ENCODE measurements around the gene SPN.
"Not testable (repeated sequence)": the region's sequence is repeated elsewhere in the genome, so short reads cannot be mapped to it uniquely, and the experiment has no call there.

DNA sequence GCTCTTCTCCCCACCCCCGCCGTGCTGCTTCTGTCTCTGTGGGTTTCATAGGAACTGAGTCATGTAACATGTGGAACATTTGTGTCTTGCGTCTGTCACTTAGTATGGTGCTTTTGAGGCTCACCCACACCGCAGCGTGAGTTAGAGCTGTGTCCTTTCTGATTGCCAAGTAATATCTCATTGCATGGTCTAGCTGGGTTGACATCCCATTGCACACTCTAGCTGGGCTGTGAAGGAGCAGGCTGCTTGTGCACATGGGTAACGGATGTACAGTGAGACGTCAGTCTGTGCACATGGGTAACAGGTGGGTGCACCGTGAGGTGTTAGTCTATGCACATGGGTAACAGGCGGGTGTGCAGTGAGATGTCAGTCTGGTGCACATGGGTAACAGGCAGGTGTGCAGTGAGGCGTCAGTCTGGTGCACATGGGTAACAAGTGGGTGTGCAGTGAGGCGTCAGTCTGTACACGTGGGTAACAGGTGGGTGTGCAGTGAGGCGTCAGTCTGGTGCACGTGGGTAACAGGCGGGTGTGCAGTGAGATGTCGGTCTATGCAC is 36.2 kb upstream of the SPN start:
- TF ChIP-seq, protein P1, sequence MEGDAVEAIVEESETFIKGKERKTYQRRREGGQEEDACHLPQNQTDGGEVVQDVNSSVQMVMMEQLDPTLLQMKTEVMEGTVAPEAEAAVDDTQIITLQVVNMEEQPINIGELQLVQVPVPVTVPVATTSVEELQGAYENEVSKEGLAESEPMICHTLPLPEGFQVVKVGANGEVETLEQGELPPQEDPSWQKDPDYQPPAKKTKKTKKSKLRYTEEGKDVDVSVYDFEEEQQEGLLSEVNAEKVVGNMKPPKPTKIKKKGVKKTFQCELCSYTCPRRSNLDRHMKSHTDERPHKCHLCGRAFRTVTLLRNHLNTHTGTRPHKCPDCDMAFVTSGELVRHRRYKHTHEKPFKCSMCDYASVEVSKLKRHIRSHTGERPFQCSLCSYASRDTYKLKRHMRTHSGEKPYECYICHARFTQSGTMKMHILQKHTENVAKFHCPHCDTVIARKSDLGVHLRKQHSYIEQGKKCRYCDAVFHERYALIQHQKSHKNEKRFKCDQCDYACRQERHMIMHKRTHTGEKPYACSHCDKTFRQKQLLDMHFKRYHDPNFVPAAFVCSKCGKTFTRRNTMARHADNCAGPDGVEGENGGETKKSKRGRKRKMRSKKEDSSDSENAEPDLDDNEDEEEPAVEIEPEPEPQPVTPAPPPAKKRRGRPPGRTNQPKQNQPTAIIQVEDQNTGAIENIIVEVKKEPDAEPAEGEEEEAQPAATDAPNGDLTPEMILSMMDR (conservative IDR thresholded peaks at IDR 0.05; ENCODE audit: low read depth, low read length): not testable (repeated sequence)
- TF ChIP-seq EZH2 (IDR thresholded peaks at IDR 0.05; ENCODE audit: low read length, unreplicated experiment); EZH2phosphoT487 (IDR thresholded peaks at IDR 0.05; ENCODE audit: borderline replicate concordance, low read length): not testable (repeated sequence)
